Neural cell (in vitro differentiated cells): Measurements from ENCODE around the gene DNAH6.

Experiments used
- EP300 ChIP-seq: fragments of 450-650 bp; conservative IDR thresholded peaks from 2 replicates; pipeline ENCODE4 v1.6.1; 2014; ENCODE audit warnings: antibody characterized with exemption, mild to moderate bottlenecking, moderate library complexity; ENCODE audit not compliant: poor library complexity, severe bottlenecking
- EZH2 ChIP-seq: fragments of 200-600, 300-800 bp; shearing (Covaris generic), sonication (generic); IDR thresholded peaks from 2 replicates; pipeline ENCODE4 v1.6.1; 2014; ENCODE audit warnings: antibody characterized with exemption, low read length, borderline replicate concordance, mild to moderate bottlenecking; ENCODE audit not compliant: insufficient read depth, poor library complexity, severe bottlenecking
- MXI1 ChIP-seq: fragments of 450-650 bp; conservative IDR thresholded peaks from 2 replicates; pipeline ENCODE4 v1.6.1; 2014; ENCODE audit warnings: antibody characterized with exemption, mild to moderate bottlenecking; ENCODE audit not compliant: poor library complexity, severe bottlenecking
- POLR2AphosphoS5 ChIP-seq: IDR thresholded peaks from 2 replicates; pipeline ENCODE4 v1.6.1; 2012
- RAD21 ChIP-seq: fragments of 450-650 bp; conservative IDR thresholded peaks from 2 replicates; pipeline ENCODE4 v1.6.1; 2014; ENCODE audit warnings: antibody characterized with exemption, mild to moderate bottlenecking, moderate library complexity
- TF ChIP-seq, protein P1 (sequence below): fragments of 450-650 bp; IDR thresholded peaks from 2 replicates; pipeline ENCODE4 v1.5.1; 2014; ENCODE audit warnings: antibody characterized with exemption, mild to moderate bottlenecking, moderate library complexity; ENCODE audit not compliant: poor library complexity, severe bottlenecking

DNA sequence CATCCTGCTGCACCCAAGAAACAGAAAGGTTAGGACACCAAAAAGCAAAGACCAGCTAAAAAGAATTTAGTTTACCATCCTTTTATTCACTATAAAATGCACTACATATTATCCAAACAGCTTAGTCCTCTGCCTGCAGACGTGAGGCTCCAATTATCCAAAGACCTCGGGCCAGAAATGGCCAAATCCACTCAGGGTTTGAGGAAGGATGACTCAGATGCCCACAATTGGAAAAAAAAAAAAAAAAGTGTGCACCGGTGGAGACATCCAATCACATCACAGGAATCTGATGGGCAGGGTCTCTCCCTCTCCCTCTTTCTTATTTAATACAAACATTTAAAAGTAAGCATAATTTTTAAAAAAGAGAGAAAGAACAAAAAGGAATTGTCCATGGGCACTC lies 298.8 kb downstream of the DNAH6 start:
- TF ChIP-seq RAD21 (no peak), MXI1 (no peak), EZH2 (no peak), POLR2AphosphoS5 (no peak), EP300 (no peak)
- TF ChIP-seq, protein P1, sequence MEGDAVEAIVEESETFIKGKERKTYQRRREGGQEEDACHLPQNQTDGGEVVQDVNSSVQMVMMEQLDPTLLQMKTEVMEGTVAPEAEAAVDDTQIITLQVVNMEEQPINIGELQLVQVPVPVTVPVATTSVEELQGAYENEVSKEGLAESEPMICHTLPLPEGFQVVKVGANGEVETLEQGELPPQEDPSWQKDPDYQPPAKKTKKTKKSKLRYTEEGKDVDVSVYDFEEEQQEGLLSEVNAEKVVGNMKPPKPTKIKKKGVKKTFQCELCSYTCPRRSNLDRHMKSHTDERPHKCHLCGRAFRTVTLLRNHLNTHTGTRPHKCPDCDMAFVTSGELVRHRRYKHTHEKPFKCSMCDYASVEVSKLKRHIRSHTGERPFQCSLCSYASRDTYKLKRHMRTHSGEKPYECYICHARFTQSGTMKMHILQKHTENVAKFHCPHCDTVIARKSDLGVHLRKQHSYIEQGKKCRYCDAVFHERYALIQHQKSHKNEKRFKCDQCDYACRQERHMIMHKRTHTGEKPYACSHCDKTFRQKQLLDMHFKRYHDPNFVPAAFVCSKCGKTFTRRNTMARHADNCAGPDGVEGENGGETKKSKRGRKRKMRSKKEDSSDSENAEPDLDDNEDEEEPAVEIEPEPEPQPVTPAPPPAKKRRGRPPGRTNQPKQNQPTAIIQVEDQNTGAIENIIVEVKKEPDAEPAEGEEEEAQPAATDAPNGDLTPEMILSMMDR = no peak
